Measurements from ENCODE around the gene S100A8.

S100A8 gene

DNA sequence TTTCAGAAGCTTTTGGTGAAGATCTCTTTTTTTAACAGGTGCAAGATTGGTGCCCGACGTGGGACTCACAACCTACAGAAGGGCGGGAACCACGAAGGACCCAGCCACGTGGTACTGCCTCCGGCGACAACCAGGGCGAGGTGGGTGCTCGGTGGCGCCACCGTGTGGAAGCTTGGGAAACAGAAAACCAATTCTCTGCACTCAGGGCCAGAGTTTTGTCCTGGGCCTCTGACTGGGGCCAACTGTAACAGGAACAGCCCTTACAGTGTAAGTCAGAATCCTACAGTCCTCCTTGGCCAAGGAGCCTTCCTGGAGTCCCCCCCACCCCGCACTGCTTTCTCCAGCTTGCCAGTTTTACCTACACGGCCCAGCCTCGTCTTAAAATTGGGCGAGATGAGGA lies 13.9 kb upstream of the S100A8 start:
- H3K4me3 ChIP-seq (ENCODE audit: low read depth, low read length) = no peak overlapping the region
- H3K36me3 ChIP-seq (replicated peaks) = no peaks in the 10 kb centered on the region
- peak; percentile 51 for TF ChIP-seq CTCF (IDR thresholded peaks at IDR 0.05; ENCODE audit: low read depth, low read length, missing control alignments)
- DNase-seq = no peak
- H3K27ac ChIP-seq = no peak overlapping the region
- in situ Hi-C loops (cut with HindIII; ENCODE audit: low pct_ligation_motif_present, low sequenced_read_pairs) = no loop called here
- no peaks in the 10 kb centered on the region for H3K27me3 ChIP-seq (replicated peaks)

- H3K27ac ChIP-seq = no peak overlapping the region
- H3K36me3 ChIP-seq (replicated peaks) = no peaks in the 10 kb centered on the region
- TF ChIP-seq CTCF (IDR thresholded peaks at IDR 0.05; ENCODE audit: low read depth, low read length, missing control alignments) = no peak
- in situ Hi-C loops (cut with HindIII; ENCODE audit: low pct_ligation_motif_present, low sequenced_read_pairs) = no loop called here
- H3K4me3 ChIP-seq (ENCODE audit: low read depth, low read length) = no peak overlapping the region
- DNase-seq = no peak
- H3K27me3 ChIP-seq (replicated peaks) = no peaks in the 10 kb centered on the region
Observed at GRCh38 chr1:153404086-153404635, 13.3 kb upstream of the S100A8 start.

- Histone ChIP-seq H3K27ac (no peak overlapping the region), H3K4me3 (ENCODE audit: low read depth, low read length) (no peak overlapping the region), H3K27me3 (replicated peaks) (no peaks in the 10 kb centered on the region), H3K36me3 (replicated peaks) (no peaks in the 10 kb centered on the region)
- no peak for TF ChIP-seq CTCF (IDR thresholded peaks at IDR 0.05; ENCODE audit: low read depth, low read length, missing control alignments)
- in situ Hi-C loops (cut with HindIII; ENCODE audit: low pct_ligation_motif_present, low sequenced_read_pairs) = no loop called here
- DNase-seq = no peak
Observed at GRCh38 chr1:153403421-153404085, 12.7 kb upstream of the S100A8 start.

- in situ Hi-C loops (cut with HindIII; ENCODE audit: low pct_ligation_motif_present, low sequenced_read_pairs) = no loop called here
- no peak for DNase-seq
- no peak for TF ChIP-seq CTCF (IDR thresholded peaks at IDR 0.05; ENCODE audit: low read depth, low read length, missing control alignments)
Observed at GRCh38 chr1:153402226-153402625, 11.4 kb upstream of the S100A8 start.

DNA sequence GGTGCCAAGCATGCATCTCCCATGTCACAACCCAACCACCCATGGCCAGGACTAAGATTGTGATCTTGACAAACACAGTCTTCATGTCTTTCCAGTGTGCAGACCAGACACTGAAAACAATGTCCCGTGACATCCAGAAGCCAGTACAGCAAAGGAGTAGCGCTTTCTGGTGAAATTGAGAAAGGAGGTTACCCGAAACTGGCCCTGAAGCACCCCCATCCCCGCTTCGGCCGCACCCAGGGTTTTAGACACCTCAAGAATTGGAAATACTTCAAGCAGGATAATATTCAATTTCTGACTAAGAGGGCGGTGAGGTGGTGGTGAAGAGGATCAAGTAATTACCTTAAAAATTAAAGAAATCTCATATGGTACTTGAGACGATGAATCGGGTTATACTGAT lies 10.6 kb upstream of the S100A8 start:
- H3K27ac ChIP-seq = no peak overlapping the region
- TF ChIP-seq CTCF (IDR thresholded peaks at IDR 0.05; ENCODE audit: low read depth, low read length, missing control alignments) = no peak
- DNase-seq = no peak
- H3K4me3 ChIP-seq (ENCODE audit: low read depth, low read length) = no peak overlapping the region
- in situ Hi-C loops (cut with HindIII; ENCODE audit: low pct_ligation_motif_present, low sequenced_read_pairs) = no loop called here
- no peaks in the 10 kb centered on the region for H3K36me3 ChIP-seq (replicated peaks)
- no peaks in the 10 kb centered on the region for H3K27me3 ChIP-seq (replicated peaks)

More at GRCh38 chr1:153402226-153402625, 11.4 kb upstream of the S100A8 start:
- Histone ChIP-seq H3K4me3 (ENCODE audit: low read depth, low read length) (no peak overlapping the region), H3K27ac (no peak overlapping the region), H3K36me3 (replicated peaks) (no peaks in the 10 kb centered on the region), H3K27me3 (replicated peaks) (no peaks in the 10 kb centered on the region)

DNA sequence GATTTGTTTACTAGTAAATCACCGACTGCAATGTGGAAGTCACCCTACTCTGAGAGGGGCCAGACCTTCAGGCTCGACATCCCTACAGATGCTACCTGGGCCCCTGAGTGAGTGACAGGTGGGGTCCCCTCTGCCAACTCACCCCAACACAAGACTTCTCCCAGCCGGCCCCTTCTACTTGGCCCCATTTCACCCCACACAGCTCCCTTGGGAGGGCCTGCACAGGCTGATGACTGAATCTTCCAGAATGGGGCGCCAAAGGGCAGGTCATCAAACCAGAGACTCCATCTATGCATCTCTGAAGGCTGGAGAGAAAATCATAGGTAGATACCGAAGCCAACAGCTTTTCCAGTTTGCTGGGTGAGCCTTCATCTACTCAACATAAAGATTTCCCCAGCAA lies 9.4 kb upstream of the S100A8 start:
- in situ Hi-C loops (cut with HindIII; ENCODE audit: low pct_ligation_motif_present, low sequenced_read_pairs) = no loop called here
- H3K36me3 ChIP-seq (replicated peaks) = no peaks in the 10 kb centered on the region
- no peaks in the 10 kb centered on the region for H3K27me3 ChIP-seq (replicated peaks)
- no peak overlapping the region for H3K27ac ChIP-seq
- no peak overlapping the region for H3K4me3 ChIP-seq (ENCODE audit: low read depth, low read length)
- no peak for DNase-seq
- peak; percentile 3 for TF ChIP-seq CTCF (IDR thresholded peaks at IDR 0.05; ENCODE audit: low read depth, low read length, missing control alignments)
